ENCODE results near the gene APOE. TPM values are rescaled to one million over a fixed set of nuclear protein-coding genes. Genes with fewer than 3 reads are reported as not detected.

APOE gene
- total and polyA plus RNA-seq, 9 of the 15 experiments (the other 6 are each of a cell fraction or from before 2014, with no cell fraction given), result 0.14 to 180 (median 58.1) TPM; not detected in 1

DNA sequence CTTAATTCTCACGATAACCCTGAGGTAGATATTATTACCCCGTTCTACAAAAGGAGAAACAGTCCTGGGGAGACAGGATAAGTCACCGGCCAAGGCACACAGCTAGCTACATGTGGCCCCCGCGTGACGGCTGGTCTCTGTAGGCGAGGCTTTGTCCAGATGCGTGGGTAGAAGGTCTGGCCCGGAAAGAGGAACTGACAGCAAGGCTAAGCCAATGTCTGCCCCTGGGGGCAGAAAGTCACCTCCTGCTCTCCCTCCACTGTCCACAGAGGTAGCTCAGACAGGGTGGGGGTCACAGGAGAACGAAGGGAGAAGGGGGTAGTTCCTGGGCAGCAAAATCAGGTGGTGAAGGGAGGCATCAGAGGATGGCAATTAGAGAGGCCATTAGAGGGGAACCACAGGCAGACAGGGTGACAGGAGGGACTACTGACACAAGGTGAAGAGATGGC, 38.2 kb downstream of the APOE start:
- in situ Hi-C loops (cut with MboI) (no loop called here), intact Hi-C loops (cut with micrococcal nuclease) (no loop called here)
- no peaks in the 10 kb centered on the region for H3K27me3 ChIP-seq (ENCODE audit: control insufficient read depth in 2 of 2, insufficient read depth in 2 of 2, low read length in 2 of 2)
- ChIA-PET CTCF (ENCODE audit: low intra/inter-chr PET ratio) (no interaction called here), POLR2A (interaction anchor here (0.6 to 1.5 kb wide), 3 partner anchors 11 to 98 kb away, joined by 3 read pairs; partner anchors contain the start of genes CLPTM1 and NECTIN2)
- no peaks in the 10 kb centered on the region for H3K9me3 ChIP-seq (replicated peaks; ENCODE audit: control insufficient read depth, insufficient read depth, low read depth, low read length)
- FAIRE-seq, result peak; percentile 93
- H3K36me3 ChIP-seq (ENCODE audit: control insufficient read depth, insufficient read depth, low read length), result no peaks in the 10 kb centered on the region
- peak overlapping the region; percentile 93 for H2AFZ ChIP-seq (ENCODE audit: low read depth, low read length)
- WGBS (ENCODE audit: insufficient coverage, low coverage, missing lambda C conversion rate), result 0% methylated on average over 9 of the region's 10 CpGs
- no TSS peak for BruUV-seq (replicated peaks)
- H3K4me1 ChIP-seq (replicated peaks in 1 of 2; ENCODE audit: control insufficient read depth in 2 of 2, insufficient read depth in 2 of 2, low read length in 2 of 2), result peaks cover 15 to 40% of the 10 kb centered on the region in 2 experiments; a peak in 4 of 5 replicates
- ATAC-seq, result peak; percentile 95
- H3K4me2 ChIP-seq (ENCODE audit: insufficient read depth, low read length), result peak overlapping the region; percentile 51
- H3K4me3 ChIP-seq, result no peak overlapping the region
- peak overlapping the region; percentile 2 to 15; a peak in 2 of 4 replicates for H3K9ac ChIP-seq (ENCODE audit: insufficient read depth in 1 of 2, low read depth in 2 of 2, low read length in 2 of 2)
- peak overlapping the region; percentile 34; the same call in 2 of the 3 replicates for H3K27ac ChIP-seq (ENCODE audit: extremely low read depth, low read depth, low read length)
- H4K20me1 ChIP-seq (replicated peaks; ENCODE audit: control insufficient read depth, insufficient read depth, low read length), result no peaks in the 10 kb centered on the region
- peak; percentile 74 to 90 (median 79) for DNase-seq (ENCODE audit: extremely low read depth in 1 of 4, low spot score in 3 of 4)
- no peaks in the 10 kb centered on the region for H3K79me2 ChIP-seq (ENCODE audit: control insufficient read depth, insufficient read depth, low read length)
- H3K9me1 ChIP-seq (ENCODE audit: control insufficient read depth, insufficient read depth, low read length), result no peaks in the 10 kb centered on the region
- TF ChIP-seq, protein P1, sequence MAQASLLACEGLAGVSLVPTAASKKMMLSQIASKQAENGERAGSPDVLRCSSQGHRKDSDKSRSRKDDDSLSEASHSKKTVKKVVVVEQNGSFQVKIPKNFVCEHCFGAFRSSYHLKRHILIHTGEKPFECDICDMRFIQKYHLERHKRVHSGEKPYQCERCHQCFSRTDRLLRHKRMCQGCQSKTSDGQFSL (CRISPR knock-in tag; IDR thresholded peaks at IDR 0.05), result no peak
- TF ChIP-seq, protein P1 (tag; IDR thresholded peaks at IDR 0.05), result no peak
- TF ChIP-seq ZNF764 (CRISPR knock-in tag; IDR thresholded peaks at IDR 0.05; ENCODE audit: low read depth) (no peak), ZNF197 (CRISPR knock-in tag; IDR thresholded peaks at IDR 0.05; ENCODE audit: low read depth) (peak; percentile 45; the same call in 1 of the 2 replicates), NR4A1 (CRISPR knock-in tag; IDR thresholded peaks at IDR 0.05) (no peak), NR4A1 (tag; IDR thresholded peaks at IDR 0.05) (peak; percentile 66), ETV6 (IDR thresholded peaks at IDR 0.05; ENCODE audit: borderline replicate concordance in 1 of 2, low read depth in 2 of 2, low read length in 1 of 2) (no peak), ETV6 (CRISPR knock-in tag; IDR thresholded peaks at IDR 0.05; ENCODE audit: borderline replicate concordance) (no peak), LEF1 (IDR thresholded peaks at IDR 0.05) (peak; percentile 62), TFAP4 (CRISPR knock-in tag; IDR thresholded peaks at IDR 0.05; ENCODE audit: borderline replicate concordance) (peak; percentile 82), HDAC1 (IDR thresholded peaks at IDR 0.05) (peak in 1 of 2 experiments; percentile 69; a peak in 1 of 4 replicates), ESRRA (IDR thresholded peaks at IDR 0.05; ENCODE audit: borderline replicate concordance, low read depth) (peak; percentile 27; the same call in 1 of the 2 replicates), TAF7 (tag; IDR thresholded peaks at IDR 0.05) (0 out of 2 replicates have a peak, but pooled peaks have one; percentile 51), GABPB1 (CRISPR knock-in tag; IDR thresholded peaks at IDR 0.05) (peak; percentile 26; the same call in 1 of the 2 replicates), RBM17 (IDR thresholded peaks at IDR 0.05; ENCODE audit: borderline replicate concordance, low read depth, low read length) (no peak), CBFA2T2 (conservative IDR thresholded peaks at IDR 0.05) (0 out of 2 replicates have a peak, but pooled peaks have one; percentile 32), CXXC5 (CRISPR knock-in tag; IDR thresholded peaks at IDR 0.05) (peak; percentile 67), MAX (CRISPR knock-in tag; IDR thresholded peaks at IDR 0.05) (peak; percentile 97), RNF2 (IDR thresholded peaks at IDR 0.05) (peak; percentile 85)
- TF ChIP-seq, protein P2, sequence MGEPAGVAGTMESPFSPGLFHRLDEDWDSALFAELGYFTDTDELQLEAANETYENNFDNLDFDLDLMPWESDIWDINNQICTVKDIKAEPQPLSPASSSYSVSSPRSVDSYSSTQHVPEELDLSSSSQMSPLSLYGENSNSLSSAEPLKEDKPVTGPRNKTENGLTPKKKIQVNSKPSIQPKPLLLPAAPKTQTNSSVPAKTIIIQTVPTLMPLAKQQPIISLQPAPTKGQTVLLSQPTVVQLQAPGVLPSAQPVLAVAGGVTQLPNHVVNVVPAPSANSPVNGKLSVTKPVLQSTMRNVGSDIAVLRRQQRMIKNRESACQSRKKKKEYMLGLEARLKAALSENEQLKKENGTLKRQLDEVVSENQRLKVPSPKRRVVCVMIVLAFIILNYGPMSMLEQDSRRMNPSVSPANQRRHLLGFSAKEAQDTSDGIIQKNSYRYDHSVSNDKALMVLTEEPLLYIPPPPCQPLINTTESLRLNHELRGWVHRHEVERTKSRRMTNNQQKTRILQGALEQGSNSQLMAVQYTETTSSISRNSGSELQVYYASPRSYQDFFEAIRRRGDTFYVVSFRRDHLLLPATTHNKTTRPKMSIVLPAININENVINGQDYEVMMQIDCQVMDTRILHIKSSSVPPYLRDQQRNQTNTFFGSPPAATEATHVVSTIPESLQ (CRISPR knock-in tag; IDR thresholded peaks at IDR 0.05), result 0 out of 2 replicates have a peak, but pooled peaks have one; percentile 80
